Fibroblast of skin of right quadriceps (primary cell): ENCODE measurements around the gene CAPN5.

ENCODE experiments used
- DNase-seq: peaks from one replicate; pipeline ENCODE4 v3.0.0-alpha.2; 2013

The CAPN5 gene

GRCh38 chr11:77121876-77122575 is 55.3 kb downstream of the CAPN5 start:
- no peak for DNase-seq

- DNase-seq = no peak
These were observed 55.9 kb downstream of the CAPN5 start for GRCh38 chr11:77122576-77123212.

- no peak for DNase-seq
These were observed 56.8 kb downstream of the CAPN5 start for GRCh38 chr11:77123591-77123990.

DNA sequence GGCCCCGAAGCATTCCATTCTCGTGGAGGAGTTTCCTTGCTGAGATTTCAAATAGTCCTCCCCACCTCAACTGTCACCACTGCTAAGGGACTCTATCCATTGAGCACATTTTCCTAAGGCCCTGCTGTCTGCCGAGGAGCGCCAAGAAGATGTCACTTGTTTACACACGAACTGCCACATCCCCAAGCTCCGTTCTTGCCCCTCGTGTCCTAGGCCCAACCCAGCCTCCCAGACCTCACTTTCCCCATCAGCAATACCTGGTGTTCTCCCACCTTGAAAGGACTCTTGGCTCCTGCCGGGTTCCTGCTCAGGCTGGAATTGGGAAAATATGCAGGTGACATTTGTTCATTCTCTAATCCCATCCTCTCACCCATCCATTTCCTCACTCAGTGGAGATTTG is 57.3 kb downstream of the CAPN5 start:
- DNase-seq = no peak

DNA sequence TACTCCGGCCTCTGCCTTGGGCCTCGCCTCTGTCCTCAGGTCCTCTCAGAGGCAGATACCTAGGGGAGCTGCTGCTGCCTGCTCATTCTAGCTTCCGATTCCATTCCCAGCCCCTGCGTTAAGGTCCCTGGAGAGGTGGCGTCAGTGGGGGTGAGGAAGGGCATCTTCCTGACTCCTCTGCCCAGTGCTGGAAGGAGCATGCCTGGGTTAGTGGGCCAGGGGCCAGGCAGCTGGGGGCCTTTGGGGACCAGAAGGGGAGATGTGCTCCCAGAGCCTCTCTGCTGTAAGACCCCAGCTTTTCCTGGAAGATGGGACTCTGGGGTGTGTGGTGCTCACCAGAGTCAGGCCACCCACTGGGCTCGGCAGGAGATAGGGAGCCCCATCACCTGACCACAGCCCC is 57.7 kb downstream of the CAPN5 start:
- no peak for DNase-seq

DNA sequence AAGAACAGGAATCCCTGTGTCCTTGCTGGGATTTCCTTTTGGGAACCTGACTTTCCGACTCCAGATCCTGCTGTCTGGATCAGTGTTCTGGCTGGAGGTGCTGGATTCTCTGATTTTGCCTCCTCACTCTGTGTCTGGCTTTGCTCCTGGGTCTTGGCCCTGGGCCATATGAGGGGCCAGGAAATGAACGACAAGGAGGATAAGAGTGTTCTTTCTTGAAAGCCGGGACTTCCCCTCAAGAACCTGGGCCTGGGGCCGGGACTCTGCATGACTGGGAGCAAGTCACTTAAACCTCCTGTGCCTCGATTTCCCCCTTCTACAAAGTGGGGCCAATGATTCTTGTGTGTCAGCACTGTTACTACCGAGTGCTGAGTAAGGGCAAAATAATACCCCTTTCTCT is 58.4 kb downstream of the CAPN5 start:
- DNase-seq = no peak

DNA sequence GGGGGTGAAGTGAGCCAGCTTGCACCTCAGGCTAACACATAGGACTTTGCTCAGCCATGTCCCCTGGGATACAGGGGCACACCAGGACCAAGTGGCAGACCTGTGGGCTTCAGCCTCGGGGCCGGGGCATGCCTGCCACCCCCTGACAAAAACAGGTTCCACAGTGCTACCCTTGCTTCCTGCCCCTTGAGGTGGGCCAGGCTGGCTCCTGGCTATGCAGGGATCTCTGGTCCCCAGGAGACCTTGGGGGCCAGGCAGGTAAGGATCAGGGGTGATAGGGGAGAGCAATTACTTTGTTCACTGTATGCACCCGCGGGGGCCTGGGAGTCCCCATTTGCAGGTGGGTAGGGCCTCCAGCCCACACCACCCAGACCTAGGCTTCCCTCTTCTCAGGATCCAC is 58.9 kb downstream of the CAPN5 start:
- no peak for DNase-seq

GRCh38 chr11:77126156-77126775 is 59.5 kb downstream of the CAPN5 start:
- no peak for DNase-seq

- DNase-seq = no peak
These were observed 60.1 kb downstream of the CAPN5 start for GRCh38 chr11:77126861-77127234.

GRCh38 chr11:77127235-77127911 is 60.6 kb downstream of the CAPN5 start:
- peak; percentile 29 for DNase-seq

GRCh38 chr11:77127920-77128691 is 61.3 kb downstream of the CAPN5 start, which contains the start of gene MYO7A:
Gene MYO7A, plus strand, starts transcription at chr11:77128246. Its CDS starts 2,389 bp downstream, at chr11:77130635.
- DNase-seq = no peak

DNA sequence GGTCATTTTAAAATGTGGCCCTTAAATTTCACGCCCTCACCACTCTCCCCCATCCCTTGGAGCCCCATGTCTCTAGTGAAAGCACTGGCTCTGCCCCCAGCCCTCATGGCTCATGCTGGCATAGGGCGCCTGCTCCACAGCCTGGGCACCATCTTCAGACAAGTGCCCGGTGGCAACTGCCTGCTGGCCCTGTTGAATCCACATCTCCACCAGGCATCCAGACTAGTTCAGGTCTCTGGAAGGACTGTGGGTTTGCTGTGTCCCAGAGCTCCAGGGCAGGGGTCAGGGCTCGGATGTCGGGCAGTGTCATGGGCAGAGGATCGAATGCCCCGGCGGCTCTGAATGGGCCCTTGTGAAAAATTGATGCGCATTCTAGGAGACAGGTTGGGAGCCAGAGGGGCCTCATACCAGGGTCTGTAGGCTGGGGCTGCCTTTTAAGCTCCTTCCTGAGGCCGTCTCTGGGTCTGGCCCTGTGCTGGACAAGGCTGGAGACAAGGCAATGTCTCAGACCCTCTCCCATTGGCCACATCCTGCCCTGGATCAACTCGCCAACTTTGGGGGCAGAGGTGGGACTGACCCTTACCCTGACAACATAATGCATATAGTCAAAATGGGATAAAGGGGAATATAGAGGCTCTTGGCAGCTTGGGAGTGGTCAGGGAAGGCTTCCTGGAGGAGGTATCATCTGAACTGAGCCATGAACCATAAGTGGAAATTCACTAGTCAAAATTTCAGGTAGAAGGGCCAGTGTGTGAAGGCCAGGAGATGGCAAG is 62.5 kb downstream of the CAPN5 start:
- no peak for DNase-seq

GRCh38 chr11:77129842-77130756 is 63.3 kb downstream of the CAPN5 start:
- DNase-seq = no peak

GRCh38 chr11:77130763-77131513 is 64.2 kb downstream of the CAPN5 start:
- no peak for DNase-seq

DNA sequence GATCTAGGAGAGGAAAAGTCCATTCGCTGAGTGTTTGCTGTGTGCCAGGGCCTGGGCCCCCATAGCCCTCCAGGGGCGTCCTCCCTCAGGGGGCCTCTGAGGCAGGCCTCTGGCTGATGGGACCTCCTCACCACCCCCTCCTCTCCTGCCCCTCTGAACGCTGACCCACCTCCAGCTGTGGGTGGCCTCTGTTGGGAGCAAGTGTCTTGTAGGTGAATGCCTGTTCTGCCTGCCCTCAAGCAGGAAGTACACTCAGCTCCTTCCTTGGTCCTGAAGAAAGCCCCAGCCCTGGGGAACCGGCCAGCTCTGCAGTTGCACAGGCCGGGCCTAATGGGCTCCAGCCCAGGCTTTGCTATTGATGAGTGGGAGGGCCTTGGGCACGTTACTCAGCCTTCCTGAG is 64.8 kb downstream of the CAPN5 start:
- no peak for DNase-seq

DNA sequence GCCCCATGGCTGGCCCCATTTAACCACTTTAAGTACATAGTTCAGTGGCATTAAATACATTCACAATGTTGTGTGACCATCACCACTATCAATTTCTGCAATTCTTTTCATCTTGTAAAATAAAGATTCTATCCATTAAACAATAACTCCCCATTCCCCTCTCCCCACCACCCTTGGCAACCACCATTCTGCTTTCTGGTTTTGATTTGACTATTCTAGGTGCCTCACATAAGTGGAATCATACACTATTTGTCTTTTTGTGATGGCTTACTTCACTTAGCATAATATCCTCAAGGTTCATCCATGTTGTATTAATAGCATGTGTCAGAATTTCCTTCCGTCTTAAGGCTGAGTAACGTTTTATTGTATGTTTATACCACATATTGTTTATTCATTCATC is 68.3 kb downstream of the CAPN5 start:
- no peak for DNase-seq

- peak; percentile 38 for DNase-seq
These were observed 69.3 kb downstream of the CAPN5 start for GRCh38 chr11:77136074-77136473.

DNA sequence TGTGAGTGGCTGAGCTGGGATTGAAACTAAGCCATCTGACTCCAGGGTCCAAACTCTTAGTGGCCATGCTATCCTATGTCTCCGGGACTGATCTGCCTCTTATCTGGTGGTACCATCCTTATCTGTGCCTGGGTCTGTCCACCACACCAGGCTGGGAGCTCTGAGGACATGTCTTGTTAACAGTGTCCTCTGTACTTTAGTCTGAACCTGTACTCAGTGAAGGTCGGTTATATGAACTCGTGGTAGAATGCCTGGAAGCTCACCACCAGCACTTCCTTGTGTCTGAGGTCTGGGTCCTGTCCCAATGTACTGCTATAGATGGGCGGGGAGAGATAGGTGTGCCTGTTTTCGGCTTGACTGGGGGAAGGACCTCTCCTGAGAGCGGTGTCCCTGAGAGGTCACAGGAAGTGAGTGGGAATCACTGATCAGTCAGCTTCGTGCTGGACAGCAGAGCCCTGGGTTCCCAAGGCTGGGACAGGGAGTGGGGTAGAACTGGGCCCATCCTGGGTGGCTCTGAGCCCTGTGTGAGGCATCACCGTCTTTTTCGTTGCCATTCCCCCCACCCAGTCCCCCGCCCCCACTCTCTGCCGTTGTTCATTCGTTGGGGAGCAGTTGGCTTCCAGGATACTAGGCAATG is 70.1 kb downstream of the CAPN5 start:
- DNase-seq = no peak

- DNase-seq = no peak
These were observed 70.7 kb downstream of the CAPN5 start for GRCh38 chr11:77137421-77137820.
